HepG2 (cell line): Measurements from ENCODE around the gene DPP3. TPM values are rescaled to one million over a fixed set of nuclear protein-coding genes. Genes with fewer than 3 reads are reported as not detected.

Source experiments
- CBFB ChIP-seq: sonication (generic); formaldehyde crosslinking; IDR thresholded peaks from 2 replicates; pipeline ENCODE4 v1.4.0; 2020; ENCODE audit warnings: missing genetic modification reagents
- CBX2 ChIP-seq, 2 experiments: fragments of 200-600 bp in 1 of 2; sonication (generic); formaldehyde crosslinking in 1 of 2; IDR thresholded peaks; 2 replicates each; pipeline versions ENCODE4 v1.7.0 to v1.8.1; 2018 to 2022; ENCODE audit warnings: low read depth in 2 of 2, low read length in 1 of 2, mild to moderate bottlenecking in 1 of 2, missing genetic modification reagents in 1 of 2
- GZF1 ChIP-seq: sonication (generic); formaldehyde crosslinking; IDR thresholded peaks from 2 replicates; pipeline ENCODE4 v1.5.1; 2020; ENCODE audit warnings: mild to moderate bottlenecking, missing genetic modification reagents
- HNF4G ChIP-seq, 2 experiments: sonication (generic) in 1 of 2; formaldehyde crosslinking in 1 of 2; IDR thresholded peaks; 2 replicates each; pipeline versions ENCODE4 v1.4.0 to v1.6.1; 2011 to 2020; ENCODE audit warnings: borderline replicate concordance in 2 of 2, low read depth in 2 of 2, mild to moderate bottlenecking in 2 of 2, low read length in 1 of 2, missing genetic modification reagents in 1 of 2, moderate library complexity in 1 of 2
- MED8 ChIP-seq: sonication (generic); formaldehyde crosslinking; IDR thresholded peaks from 2 replicates; pipeline ENCODE4 v1.8.1; 2023; ENCODE audit warnings: mild to moderate bottlenecking, missing genetic modification reagents; ENCODE audit not compliant: insufficient replicate concordance
- RNF2 ChIP-seq: fragments of 450-650 bp; conservative IDR thresholded peaks from 2 replicates; pipeline ENCODE4 v1.6.1; 2016; ENCODE audit warnings: low read depth
- SOX6 ChIP-seq, 2 experiments: fragments of 450-650 bp in 1 of 2; sonication (generic) in 1 of 2; formaldehyde crosslinking in 1 of 2; IDR thresholded peaks; 2 replicates each; pipeline versions ENCODE4 v1.4.0 to v1.6.1; 2017 to 2020; ENCODE audit warnings: antibody characterized with exemption in 1 of 2, mild to moderate bottlenecking in 1 of 2, missing genetic modification reagents in 1 of 2
- THYN1 ChIP-seq: sonication (generic); formaldehyde crosslinking; IDR thresholded peaks from 2 replicates; pipeline ENCODE4 v1.8.1; 2023; ENCODE audit warnings: low read depth, mild to moderate bottlenecking, moderate library complexity, missing genetic modification reagents, borderline replicate concordance
- U2AF2 ChIP-seq: fragments of 200-400 bp; formaldehyde crosslinking; IDR thresholded peaks from 2 replicates; pipeline ENCODE4 v1.6.1; 2017; ENCODE audit warnings: low read depth, mild to moderate bottlenecking, low read length
- ZBTB4 ChIP-seq: sonication (generic); formaldehyde crosslinking; IDR thresholded peaks from 2 replicates; pipeline ENCODE4 v1.4.0; 2020; ENCODE audit warnings: missing genetic modification reagents, mild to moderate bottlenecking, borderline replicate concordance
- ZMYM3 ChIP-seq: sonication (generic); formaldehyde crosslinking; IDR thresholded peaks from 2 replicates; pipeline ENCODE4 v1.5.1; 2020; ENCODE audit warnings: mild to moderate bottlenecking, missing genetic modification reagents
- ZNF335 ChIP-seq: sonication (generic); formaldehyde crosslinking; IDR thresholded peaks from 2 replicates; pipeline ENCODE4 v1.4.0; 2020; ENCODE audit warnings: missing genetic modification reagents
- ZNF550 ChIP-seq: sonication (generic); formaldehyde crosslinking; IDR thresholded peaks from 2 replicates; pipeline ENCODE4 v1.4.0; 2020; ENCODE audit warnings: mild to moderate bottlenecking, missing genetic modification reagents, borderline replicate concordance
- ZNF605 ChIP-seq: sonication (generic); formaldehyde crosslinking; IDR thresholded peaks from 2 replicates; pipeline ENCODE4 v1.8.0; 2022; ENCODE audit warnings: mild to moderate bottlenecking, missing genetic modification reagents
- ZNF674 ChIP-seq: sonication (generic); formaldehyde crosslinking; IDR thresholded peaks from 2 replicates; pipeline ENCODE4 v1.5.0; 2020; ENCODE audit warnings: low read depth, mild to moderate bottlenecking, missing genetic modification reagents
- ZNF691 ChIP-seq: sonication (generic); formaldehyde crosslinking; IDR thresholded peaks from 2 replicates; pipeline ENCODE4 v1.4.0; 2020; ENCODE audit warnings: missing genetic modification reagents, low read depth, mild to moderate bottlenecking, borderline replicate concordance
- polyA plus RNA-seq, 8 experiments: library from polyadenylated mRNA; depleted of rRNA in 3 of 8; stranded (reverse) in 7 of 8; unstranded in 1 of 8; fragments of >200 nt; fragmentation: Illumina TruSeq in 4 of 8; extraction: Trizol in 4 of 8; gene quantifications; 2 replicates each; pipeline versions ENCODE4 v1.2.1 to v1.2.3, GENCODE V29; 2011 to 2016; ENCODE audit warnings: low read depth in 4 of 8, missing spikeins in 1 of 8, mixed read lengths in 1 of 8; ENCODE audit not compliant: insufficient read depth in 1 of 8
- total RNA-seq, 5 experiments: library from RNA; depleted of rRNA; stranded (reverse); fragments of >200 nt; fragmentation: Illumina TruSeq; extraction: Trizol; gene quantifications; 2 replicates each; pipeline ENCODE4 v1.2.3, GENCODE V29; 2016; ENCODE audit warnings: low read depth in 1 of 5
- TF ChIP-seq, protein P1 (sequence below): IDR thresholded peaks from 2 replicates; pipeline ENCODE4 v1.6.1; 2016; ENCODE audit warnings: missing compliant biosample characterization, missing genetic modification reagents, borderline replicate concordance
- TF ChIP-seq, protein P2 (sequence below): sonication (generic); formaldehyde crosslinking; conservative IDR thresholded peaks from 2 replicates; pipeline ENCODE4 v1.4.0; 2020; ENCODE audit warnings: missing genetic modification reagents

Gene DPP3
- total and polyA plus RNA-seq, 2 of the 13 experiments (the other 11 are each of a cell fraction or from before 2014, with no cell fraction given) = 38.4 to 59.8 TPM

DNA sequence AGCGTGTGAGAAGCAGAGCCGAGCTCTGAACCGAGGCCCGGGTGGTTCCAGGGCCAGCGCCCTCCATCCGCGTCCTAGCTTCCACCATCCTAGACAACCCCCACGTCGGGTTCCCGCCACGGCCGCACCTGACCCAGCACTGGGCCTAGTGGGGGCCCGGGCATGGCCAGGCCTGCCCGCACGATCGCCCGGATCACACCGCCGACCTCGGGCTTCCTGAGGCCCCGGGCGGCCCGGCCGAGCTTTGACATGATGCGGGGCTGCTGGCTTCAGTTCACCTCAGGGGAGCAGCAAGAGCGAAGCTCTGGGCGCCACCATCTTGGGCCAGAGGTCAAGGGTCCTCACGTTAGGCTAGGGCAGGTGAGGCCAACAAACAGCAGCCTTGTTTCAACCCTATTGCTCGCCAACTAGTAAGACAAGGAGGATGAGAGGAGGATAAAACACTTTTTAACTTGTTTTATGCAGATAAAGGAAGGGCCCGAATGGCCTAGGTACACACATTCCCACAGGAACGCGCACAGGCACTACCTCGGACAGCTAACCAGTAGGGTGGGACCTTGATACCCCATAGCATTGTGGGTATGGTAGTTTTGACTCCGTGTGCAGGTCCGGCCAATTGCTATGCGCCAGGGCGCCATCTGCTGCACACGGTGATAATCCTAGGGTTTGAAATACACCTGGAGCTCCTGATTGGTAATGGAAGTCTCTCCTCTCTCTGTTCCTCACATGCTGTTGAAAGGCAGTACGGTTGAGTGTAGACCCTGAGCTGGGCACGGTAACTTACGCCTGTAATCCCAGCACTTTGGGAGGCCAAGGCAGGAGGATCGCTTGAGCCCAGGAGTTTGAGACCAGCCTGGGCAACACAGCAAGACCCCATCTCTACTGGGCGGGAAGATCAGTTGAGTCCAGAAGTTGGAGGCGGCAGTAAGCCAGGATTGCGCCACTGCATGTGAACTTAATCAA is 41.4 kb upstream of the DPP3 start, which contains the start of gene MRPL11 (continued):
- TF ChIP-seq ZBTB4 (CRISPR knock-in tag) (peak; percentile 27; the same call in 1 of the 2 replicates), ZNF605 (CRISPR knock-in tag) (peak; percentile 18), CBFB (CRISPR knock-in tag) (no peak), THYN1 (CRISPR knock-in tag) (no peak), ZNF335 (CRISPR knock-in tag) (peak; percentile 100), ZNF691 (CRISPR knock-in tag) (no peak), HNF4G (IDR thresholded peaks at IDR 0.05; ENCODE audit: borderline replicate concordance, low read depth, low read length) (peak; percentile 42; the same call in 1 of the 2 replicates), HNF4G (CRISPR knock-in tag; IDR thresholded peaks at IDR 0.05; ENCODE audit: borderline replicate concordance, low read depth) (no peak; the same call in 1 of the 2 replicates), RNF2 (no peak; the same call in 1 of the 2 replicates), GZF1 (no peak), SOX6 (IDR thresholded peaks at IDR 0.05) (no peak), SOX6 (CRISPR knock-in tag; IDR thresholded peaks at IDR 0.05) (peak; percentile 39), CBX2 (IDR thresholded peaks at IDR 0.05; ENCODE audit: low read depth, low read length) (no peak), CBX2 (CRISPR knock-in tag; IDR thresholded peaks at IDR 0.05; ENCODE audit: low read depth) (no peak), MED8 (CRISPR knock-in tag) (no peak), ZNF550 (CRISPR knock-in tag) (no peak), ZMYM3 (CRISPR knock-in tag) (peak; percentile 90), ZNF674 (CRISPR knock-in tag) (0 out of 2 replicates have a peak, but pooled peaks have one; percentile 24), U2AF2 (no peak)
- TF ChIP-seq, protein P1, sequence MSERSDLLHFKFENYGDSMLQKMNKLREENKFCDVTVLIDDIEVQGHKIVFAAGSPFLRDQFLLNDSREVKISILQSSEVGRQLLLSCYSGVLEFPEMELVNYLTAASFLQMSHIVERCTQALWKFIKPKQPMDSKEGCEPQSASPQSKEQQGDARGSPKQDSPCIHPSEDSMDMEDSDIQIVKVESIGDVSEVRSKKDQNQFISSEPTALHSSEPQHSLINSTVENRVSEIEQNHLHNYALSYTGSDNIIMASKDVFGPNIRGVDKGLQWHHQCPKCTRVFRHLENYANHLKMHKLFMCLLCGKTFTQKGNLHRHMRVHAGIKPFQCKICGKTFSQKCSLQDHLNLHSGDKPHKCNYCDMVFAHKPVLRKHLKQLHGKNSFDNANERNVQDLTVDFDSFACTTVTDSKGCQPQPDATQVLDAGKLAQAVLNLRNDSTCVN (CRISPR knock-in tag) = 0 out of 2 replicates have a peak, but pooled peaks have one; percentile 43
- TF ChIP-seq, protein P2, sequence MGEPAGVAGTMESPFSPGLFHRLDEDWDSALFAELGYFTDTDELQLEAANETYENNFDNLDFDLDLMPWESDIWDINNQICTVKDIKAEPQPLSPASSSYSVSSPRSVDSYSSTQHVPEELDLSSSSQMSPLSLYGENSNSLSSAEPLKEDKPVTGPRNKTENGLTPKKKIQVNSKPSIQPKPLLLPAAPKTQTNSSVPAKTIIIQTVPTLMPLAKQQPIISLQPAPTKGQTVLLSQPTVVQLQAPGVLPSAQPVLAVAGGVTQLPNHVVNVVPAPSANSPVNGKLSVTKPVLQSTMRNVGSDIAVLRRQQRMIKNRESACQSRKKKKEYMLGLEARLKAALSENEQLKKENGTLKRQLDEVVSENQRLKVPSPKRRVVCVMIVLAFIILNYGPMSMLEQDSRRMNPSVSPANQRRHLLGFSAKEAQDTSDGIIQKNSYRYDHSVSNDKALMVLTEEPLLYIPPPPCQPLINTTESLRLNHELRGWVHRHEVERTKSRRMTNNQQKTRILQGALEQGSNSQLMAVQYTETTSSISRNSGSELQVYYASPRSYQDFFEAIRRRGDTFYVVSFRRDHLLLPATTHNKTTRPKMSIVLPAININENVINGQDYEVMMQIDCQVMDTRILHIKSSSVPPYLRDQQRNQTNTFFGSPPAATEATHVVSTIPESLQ = no peak
